Aorta (tissue), 5 donors: ENCODE results near the gene FANCC. TPM values are rescaled to one million over a fixed set of nuclear protein-coding genes. Genes with fewer than 3 reads are reported as not detected.

ENCODE experiments used
- ATAC-seq: fragments of 200-7000 bp; cut with Tn5 transposase; one replicate; pipeline ENCODE4 v1.9.1; 2022; ENCODE audit warnings: moderate library complexity; ENCODE audit not compliant: low FRiP score
- DNase-seq, 2 donors: peaks; one replicate each; pipeline ENCODE4 v3.0.0-alpha.2; 2020
- H3K27ac ChIP-seq, 2 donors: one replicate each; pipeline ENCODE4 v1.5.1; 2013; ENCODE audit warnings: low read length in 2 of 2, mild to moderate bottlenecking in 2 of 2, moderate library complexity in 2 of 2, control low read depth in 1 of 2, inconsistent platforms in 1 of 2, low read depth in 1 of 2
- H3K27me3 ChIP-seq, 2 donors: one replicate each; pipeline ENCODE4 v1.6.1; 2013; ENCODE audit warnings: control low read depth in 1 of 2, low read length in 1 of 2, mild to moderate bottlenecking in 1 of 2, moderate library complexity in 1 of 2; ENCODE audit not compliant: insufficient read depth in 2 of 2, control insufficient read depth in 1 of 2
- H3K36me3 ChIP-seq, 2 donors: one replicate each; pipeline ENCODE4 v1.6.1; 2013; ENCODE audit warnings: control low read depth in 1 of 2, low read length in 1 of 2, mild to moderate bottlenecking in 1 of 2; ENCODE audit not compliant: insufficient read depth in 2 of 2, control insufficient read depth in 1 of 2
- H3K4me1 ChIP-seq, 2 donors: one replicate each; pipeline ENCODE4 v1.6.1; 2013; ENCODE audit warnings: low read length in 2 of 2, control low read depth in 1 of 2, mild to moderate bottlenecking in 1 of 2, moderate library complexity in 1 of 2; ENCODE audit not compliant: insufficient read depth in 2 of 2, control insufficient read depth in 1 of 2
- H3K4me3 ChIP-seq, 2 donors: one replicate each; pipeline ENCODE4 v1.5.1; 2013; ENCODE audit warnings: low read length in 2 of 2, control low read depth in 1 of 2, mild to moderate bottlenecking in 1 of 2
- H3K9me3 ChIP-seq: one replicate; pipeline ENCODE4 v1.6.1; 2013; ENCODE audit warnings: mild to moderate bottlenecking, low read length; ENCODE audit not compliant: control insufficient read depth
- WGBS, 2 donors: extraction: QIAGEN DNeasy Blood & Tissue Kit; methylation state at CpG; one replicate each; pipeline ENCODE4 v1.1.7; 2013; 5-methylcytosine and 5-hydroxymethylcytosine counted together
- intact Hi-C, 2 donors: fragments of 100-400 bp; cut with DNase I; formaldehyde crosslinking; loops; one replicate each; pipeline versions ENCODE4 v1.14.2 to v1.15.0; 2022
- polyA plus RNA-seq, 2 donors: library from polyadenylated mRNA; stranded (reverse); fragments of 200-250 nt; gene quantifications; one replicate each; pipeline ENCODE4 v1.2.3, GENCODE V29; 2013
- total RNA-seq, 2 donors: library from RNA; stranded (reverse); fragmentation: NEBNext Ultra II Directional; extraction: Animal tissue kit (Norgen Biotek cat#: 25700); gene quantifications; one replicate each; pipeline ENCODE4 v1.2.1, GENCODE V29; 2021
- donor health status: healthy with polysubstance abuse.
- donor health status: Bipolar disorder and iron deficiency.
- donor health status: DM: no; HTN: no; CAD: no.
- donor health status: DM: no; HTN: no; CAD: no.
- donor health status: DM: yes; HTN: yes; CAD: no.

The FANCC gene
- total and polyA plus RNA-seq, 4 donors: 1.5 to 10.9 (median 5.8) TPM

DNA sequence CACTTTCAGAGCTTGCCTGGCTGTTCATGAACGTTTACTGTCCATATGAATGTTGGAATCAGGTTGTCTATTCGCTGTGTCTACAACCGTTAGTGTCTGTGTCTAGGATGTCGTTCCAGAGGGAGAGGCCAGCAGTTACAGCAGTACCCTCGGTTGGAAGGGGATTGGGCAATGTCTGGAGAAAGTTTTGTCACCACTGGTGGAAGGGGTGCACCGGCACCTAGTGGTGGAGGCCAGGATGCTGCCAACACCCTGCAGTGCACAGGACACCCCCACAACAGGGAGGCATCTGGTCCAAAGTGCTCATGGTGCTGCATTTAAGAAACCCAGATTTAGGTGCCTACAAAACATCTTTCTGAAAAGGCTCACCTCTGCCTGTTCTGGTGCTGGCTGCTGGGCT lies 220.7 kb downstream of the FANCC start:
- no peak for ATAC-seq
- Histone ChIP-seq H3K4me1 (peaks cover 0 to 5% of the 10 kb centered on the region in 2 donors), H3K27me3 (no peaks in the 10 kb centered on the region)

DNA sequence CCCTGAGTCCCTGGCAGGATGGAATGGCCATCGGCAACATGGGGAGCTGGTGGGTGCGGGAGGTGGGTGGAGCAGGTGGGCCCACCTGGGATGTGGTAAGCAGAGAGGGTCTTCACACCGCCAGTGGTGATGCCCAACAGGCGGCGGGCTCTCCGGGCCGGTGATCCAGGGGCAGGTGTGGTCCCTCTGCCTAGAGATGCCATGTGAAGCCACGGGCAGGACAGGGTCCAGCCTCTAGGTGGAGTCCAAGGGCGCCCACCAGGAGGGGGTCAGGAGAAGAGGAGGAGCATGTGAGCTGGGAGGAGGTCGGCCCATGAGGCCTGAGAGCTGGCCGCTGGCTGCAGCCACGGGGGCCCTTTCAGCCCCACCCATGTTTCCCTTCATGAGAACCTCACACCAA lies 221.1 kb downstream of the FANCC start:
- intact Hi-C loops: no loop called here
- 91 to 92% methylated on average over 12 of the region's 12 CpGs for WGBS, 2 donors
- Histone ChIP-seq H3K4me3 (no peak overlapping the region), H3K27ac (no peak overlapping the region), H3K4me1 (peaks cover 3 to 5% of the 10 kb centered on the region in 2 donors), H3K36me3 (no peaks in the 10 kb centered on the region), H3K27me3 (no peaks in the 10 kb centered on the region), H3K9me3 (no peaks in the 10 kb centered on the region)
- ATAC-seq: no peak
- DNase-seq: peak in 1 of 2 donors; percentile 46

More for the DNA sequence above, 220.7 kb downstream of the FANCC start:
- DNase-seq: peak in 1 of 2 donors; percentile 11
- H3K27ac ChIP-seq: no peak overlapping the region
- no peak overlapping the region for H3K4me3 ChIP-seq
- H3K9me3 ChIP-seq: no peaks in the 10 kb centered on the region
- intact Hi-C loops: no loop called here
- H3K36me3 ChIP-seq: no peaks in the 10 kb centered on the region
- WGBS, 2 donors: 74 to 76% methylated on average over 6 of the region's 6 CpGs

DNA sequence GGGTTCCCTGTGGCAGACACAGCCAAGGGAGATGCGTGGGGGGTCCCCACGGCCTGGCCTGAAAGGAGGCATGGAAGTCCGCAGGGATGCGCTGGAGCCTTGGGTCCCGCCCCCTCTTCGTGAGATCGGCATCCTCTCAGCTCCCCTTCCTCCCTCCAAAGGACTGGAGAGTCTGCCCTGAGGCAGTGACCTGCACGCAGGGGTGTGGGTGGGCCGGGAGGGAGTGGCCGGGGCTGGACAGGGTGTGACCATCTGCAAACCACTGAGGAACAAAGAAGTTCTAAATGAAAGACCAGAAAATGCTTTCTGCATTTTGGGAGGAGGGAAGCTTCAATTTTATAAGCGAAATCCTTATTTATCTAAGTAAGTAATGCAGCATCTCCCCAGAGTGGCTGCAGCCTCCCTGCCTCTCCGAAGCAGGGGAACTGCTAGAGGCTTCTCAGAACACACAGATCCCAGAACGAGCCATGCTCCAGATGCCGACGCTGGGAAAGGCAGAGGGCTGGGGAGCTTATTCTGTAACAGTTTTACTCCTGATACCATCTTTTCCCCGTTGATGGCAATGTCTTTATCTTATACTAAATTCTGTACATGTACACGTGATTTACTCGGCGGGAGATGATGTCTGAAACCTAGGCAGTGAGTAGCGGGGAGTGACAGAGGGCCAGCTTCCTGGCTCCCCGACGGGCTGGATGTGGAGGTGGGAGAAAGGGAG lies 221.7 kb downstream of the FANCC start:
- Histone ChIP-seq H3K27ac (peak overlapping the region in 1 of 2 donors; percentile 4), H3K9me3 (no peaks in the 10 kb centered on the region), H3K27me3 (no peaks in the 10 kb centered on the region), H3K4me3 (no peak overlapping the region), H3K36me3 (no peaks in the 10 kb centered on the region), H3K4me1 (peaks cover 5 to 7% of the 10 kb centered on the region in 2 donors)
- no peak for ATAC-seq
- DNase-seq: peak in 1 of 2 donors; percentile 38
- intact Hi-C loops: no loop called here
- 76 to 80% methylated on average over 22 of the region's 22 CpGs for WGBS, 2 donors

DNA sequence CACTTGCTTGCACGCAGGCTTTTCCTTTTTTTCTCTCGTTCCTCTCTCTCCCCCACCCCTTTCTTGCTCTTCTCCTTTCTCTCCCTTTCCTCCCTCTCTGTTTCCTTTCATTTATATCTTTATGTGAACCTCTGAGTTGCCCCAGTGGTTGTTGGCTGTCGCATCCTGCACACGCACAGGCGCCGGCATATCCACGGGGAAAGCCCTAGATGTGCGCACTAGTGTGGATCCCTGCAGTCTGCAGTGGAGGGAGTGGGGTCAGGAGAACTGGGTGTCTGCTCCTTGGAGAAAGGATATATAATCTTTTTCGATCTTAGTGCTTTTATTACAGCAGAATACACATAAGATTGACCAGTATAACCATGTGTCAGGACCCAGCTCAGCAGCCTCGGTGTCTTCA lies 223.5 kb downstream of the FANCC start:
- ATAC-seq: no peak
- no peak for DNase-seq
- intact Hi-C loops: no loop called here
- peak overlapping the region in 1 of 2 donors; percentile 33 for H3K27ac ChIP-seq
- WGBS, 2 donors: 87 to 89% methylated on average over 10 of the region's 10 CpGs
- H3K4me1 ChIP-seq: peaks cover 2 to 8% of the 10 kb centered on the region in 2 donors
- H3K36me3 ChIP-seq: no peaks in the 10 kb centered on the region
- H3K4me3 ChIP-seq: no peak overlapping the region
- H3K27me3 ChIP-seq: no peaks in the 10 kb centered on the region
- H3K9me3 ChIP-seq: no peaks in the 10 kb centered on the region

DNA sequence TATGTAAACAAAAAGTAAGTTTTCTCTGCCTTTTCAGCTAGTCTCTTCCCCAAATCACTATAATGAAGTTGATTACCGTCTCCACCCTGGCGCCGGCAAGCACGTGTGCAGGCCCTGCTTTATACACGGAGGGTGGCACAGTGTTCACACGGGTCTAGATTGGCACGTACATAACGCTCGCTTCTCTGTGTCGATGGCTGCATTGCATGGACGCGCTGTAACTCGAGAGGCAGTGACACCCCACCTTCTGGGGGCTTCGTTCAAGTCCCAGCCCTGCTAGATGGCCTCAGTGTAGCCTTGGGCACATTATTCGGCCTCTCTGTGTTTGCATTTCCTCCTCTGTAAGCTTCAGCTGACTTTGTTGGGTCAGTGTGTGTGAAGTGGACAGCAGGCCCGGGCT lies 223.9 kb downstream of the FANCC start:
- ATAC-seq (no peak), DNase-seq (peak in 1 of 2 donors; percentile 6)
- Histone ChIP-seq H3K4me3 (no peak overlapping the region), H3K27me3 (no peaks in the 10 kb centered on the region), H3K36me3 (no peaks in the 10 kb centered on the region), H3K27ac (peak overlapping the region in 1 of 2 donors; percentile 33), H3K9me3 (no peaks in the 10 kb centered on the region), H3K4me1 (peaks cover 2 to 8% of the 10 kb centered on the region in 2 donors)
- intact Hi-C loops: no loop called here
- 85 to 87% methylated on average over 16 of the region's 16 CpGs for WGBS, 2 donors

DNA sequence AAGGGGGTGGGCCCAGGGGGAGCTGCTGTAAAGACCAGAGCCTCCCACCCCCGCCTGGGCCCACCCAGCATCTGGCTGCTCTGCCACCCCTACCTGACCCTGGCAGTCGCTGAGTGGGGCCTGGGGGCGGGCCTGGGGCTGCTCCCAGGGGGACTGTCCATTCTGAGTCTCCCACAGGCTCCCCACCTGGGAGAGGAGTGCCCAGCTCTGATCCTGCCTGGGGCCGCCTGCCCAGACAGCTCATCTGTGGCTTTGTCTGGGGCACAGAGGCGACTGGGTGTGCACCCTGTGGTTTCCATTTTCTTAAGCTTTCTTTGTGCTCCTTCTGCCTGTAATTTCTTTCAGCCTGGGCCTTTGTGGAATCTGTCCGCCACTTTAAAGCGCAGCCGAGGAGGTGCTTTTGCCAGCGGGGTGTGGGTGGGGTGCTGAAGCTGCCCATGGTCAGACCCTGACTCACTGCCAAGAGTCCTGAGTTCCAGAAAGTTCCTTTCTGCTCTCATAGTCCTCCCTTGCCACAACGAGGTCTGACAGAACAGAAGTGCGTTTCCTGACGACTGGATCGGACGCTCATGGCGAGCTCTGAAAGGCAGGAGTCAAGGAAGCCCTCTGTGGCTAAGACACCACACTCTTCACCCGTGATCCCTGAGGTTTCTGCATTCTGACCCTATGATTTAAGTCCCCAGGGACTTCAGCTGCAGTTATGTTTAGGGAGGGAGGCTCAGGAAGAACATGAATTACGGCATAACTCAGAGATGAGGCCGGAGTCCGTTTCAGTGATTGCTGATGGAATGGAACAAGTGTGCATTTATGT lies 225.0 kb downstream of the FANCC start:
- intact Hi-C loops: no loop called here
- H3K27ac ChIP-seq: peak overlapping the region; percentile 75 to 79

DNA sequence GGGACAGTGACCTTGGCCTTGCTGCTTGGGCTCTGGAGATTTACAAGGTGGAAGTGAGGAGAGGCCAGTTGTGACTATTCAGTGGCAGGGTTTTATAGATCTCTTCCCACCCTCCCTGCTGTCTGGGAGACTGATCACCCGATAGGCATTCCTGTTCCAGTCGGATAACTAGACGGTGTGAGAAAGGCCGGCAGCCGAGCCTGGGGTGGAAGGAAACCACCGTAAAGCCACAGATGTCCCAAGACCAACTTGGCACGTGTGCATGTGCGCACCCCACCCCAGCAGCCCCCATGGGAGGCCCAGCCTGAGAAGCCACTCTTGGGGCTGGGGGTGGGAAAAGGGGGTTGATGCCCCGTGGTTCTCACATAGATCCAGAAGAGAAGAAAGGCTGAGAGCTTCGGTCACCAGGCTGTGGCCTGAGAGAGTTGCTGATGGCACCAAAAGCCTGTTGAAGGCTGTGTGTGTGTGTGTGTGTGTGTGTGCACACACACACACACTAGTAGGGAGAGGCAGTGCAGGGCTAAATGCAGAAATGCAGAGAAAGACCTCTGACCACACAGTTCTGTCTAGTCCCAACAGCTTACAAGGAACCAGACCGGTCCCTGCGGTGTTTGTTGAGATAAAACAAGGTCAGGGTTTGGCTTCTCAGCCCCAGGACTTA lies 225.8 kb downstream of the FANCC start:
- intact Hi-C loops: no loop called here
- Histone ChIP-seq H3K36me3 (no peaks in the 10 kb centered on the region), H3K4me3 (no peak overlapping the region), H3K27ac (peak overlapping the region; percentile 75 to 79), H3K4me1 (peaks cover 0 to 9% of the 10 kb centered on the region in 2 donors), H3K9me3 (no peaks in the 10 kb centered on the region), H3K27me3 (no peaks in the 10 kb centered on the region)
- 10 to 11% methylated on average over 12 of the region's 12 CpGs for WGBS, 2 donors
- ATAC-seq: peak; percentile 20
- DNase-seq: peak; percentile 53 to 75

More for the DNA sequence above, 225.0 kb downstream of the FANCC start:
- Histone ChIP-seq H3K27me3 (no peaks in the 10 kb centered on the region), H3K9me3 (no peaks in the 10 kb centered on the region), H3K36me3 (no peaks in the 10 kb centered on the region), H3K4me1 (peaks cover 0 to 9% of the 10 kb centered on the region in 2 donors), H3K4me3 (no peak overlapping the region)
- ATAC-seq: peak; percentile 16
- WGBS, 2 donors: 3 to 6% methylated on average over 19 of the region's 19 CpGs
- DNase-seq: peak; percentile 81 to 82

DNA sequence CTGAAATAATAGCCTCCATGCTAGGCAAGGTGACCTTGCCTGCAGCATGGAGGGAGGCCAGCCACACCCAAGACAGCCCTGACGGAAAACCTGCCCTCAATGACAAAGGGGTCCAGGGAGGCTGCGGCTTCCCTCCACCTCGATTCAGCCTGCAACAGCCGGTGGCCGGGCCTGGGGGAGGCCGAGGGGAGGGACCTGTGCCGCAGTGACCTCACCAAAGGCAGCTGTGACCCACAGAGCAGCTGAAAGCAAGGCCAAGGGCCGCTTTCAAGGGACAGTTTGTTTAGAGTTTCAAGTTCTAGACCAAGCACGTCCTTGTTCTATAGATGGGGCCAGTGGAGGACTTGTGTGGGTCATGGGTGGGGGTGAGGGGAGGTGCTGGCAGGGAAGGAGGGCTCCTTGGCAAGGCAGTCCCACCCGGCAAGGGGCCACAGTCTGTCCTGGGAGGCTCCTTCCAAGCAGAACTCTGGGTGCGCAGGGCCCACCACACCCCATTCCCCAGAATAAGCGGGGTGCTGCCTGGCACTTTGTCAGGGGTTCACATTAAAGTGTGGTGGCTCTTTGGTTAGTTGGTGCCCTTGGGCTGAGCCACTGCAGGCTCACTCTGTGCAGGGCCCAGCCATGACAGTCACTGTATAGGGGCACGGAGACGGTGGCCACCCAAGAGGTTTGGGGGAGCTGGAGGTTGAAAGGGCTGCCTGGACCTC lies 226.5 kb downstream of the FANCC start:
- Histone ChIP-seq H3K4me1 (peaks cover 0 to 9% of the 10 kb centered on the region in 2 donors), H3K9me3 (no peaks in the 10 kb centered on the region), H3K27me3 (no peaks in the 10 kb centered on the region), H3K4me3 (no peak overlapping the region), H3K27ac (peak overlapping the region; percentile 62 to 75), H3K36me3 (peaks cover 0 to 1% of the 10 kb centered on the region in 2 donors)
- intact Hi-C loops: no loop called here
- ATAC-seq (no peak), DNase-seq (peak; percentile 43 to 72)
- WGBS, 2 donors: 54 to 55% methylated on average over 14 of the region's 14 CpGs
